HG03139 (cell line): ENCODE measurements around the gene ELP2.
"Not testable (repeated sequence)": the region's sequence is repeated elsewhere in the genome, so short reads cannot be mapped to it uniquely, and the experiment has no call there.

Source experiments
- ATAC-seq: cut with Tn5 transposase; IDR thresholded peaks from one replicate; pipeline ENCODE4 v1.9.1; 2021; ENCODE audit not compliant: unreplicated experiment

The ELP2 gene

DNA sequence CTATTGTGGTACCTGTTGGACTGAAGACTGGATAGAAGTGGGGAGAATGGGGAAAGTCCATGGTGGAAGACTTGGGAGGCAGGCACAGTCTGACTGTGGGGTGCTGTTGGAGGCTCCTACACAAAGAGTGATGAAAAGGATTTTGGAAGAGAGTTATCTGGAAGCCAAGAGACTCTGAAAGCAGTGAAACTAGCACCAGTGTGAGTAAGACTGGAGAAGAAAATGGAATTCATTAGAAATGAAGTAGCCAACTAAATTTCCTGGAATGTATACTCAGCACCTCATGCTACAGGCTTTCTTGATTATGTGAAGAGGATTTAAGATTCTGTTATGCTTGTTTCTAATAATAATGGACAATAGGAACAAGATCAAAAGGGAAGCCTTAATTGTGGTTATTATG is 27.7 kb downstream of the ELP2 start:
- no peak for ATAC-seq

DNA sequence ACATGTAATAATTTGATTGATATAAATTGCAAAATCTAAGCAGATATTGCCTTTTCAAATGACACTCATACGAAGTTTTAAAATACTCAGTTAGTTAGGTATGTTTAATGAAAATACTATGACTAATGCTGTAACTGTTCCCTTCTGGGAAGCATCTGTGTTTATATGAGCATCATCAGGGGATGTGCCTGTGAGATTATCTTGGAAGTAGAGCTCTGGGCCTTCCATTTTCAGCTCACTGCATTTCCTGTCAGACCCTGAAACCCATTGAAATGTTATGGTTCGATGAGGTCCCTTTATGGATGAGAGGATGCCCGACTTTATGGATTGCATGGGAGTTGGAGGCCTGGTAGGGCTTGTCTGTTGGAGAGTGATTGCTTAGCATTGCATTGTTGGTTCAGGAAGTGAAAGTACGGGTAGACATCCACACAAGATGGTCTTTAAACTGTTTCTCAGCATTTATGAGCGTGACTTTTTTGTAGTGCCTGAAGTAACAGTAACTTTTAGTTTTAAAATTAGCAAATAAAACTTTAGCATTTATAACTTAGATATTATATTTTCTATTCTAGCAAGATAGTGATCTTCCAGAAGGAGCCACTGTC is 28.7 kb downstream of the ELP2 start:
- no peak for ATAC-seq

DNA sequence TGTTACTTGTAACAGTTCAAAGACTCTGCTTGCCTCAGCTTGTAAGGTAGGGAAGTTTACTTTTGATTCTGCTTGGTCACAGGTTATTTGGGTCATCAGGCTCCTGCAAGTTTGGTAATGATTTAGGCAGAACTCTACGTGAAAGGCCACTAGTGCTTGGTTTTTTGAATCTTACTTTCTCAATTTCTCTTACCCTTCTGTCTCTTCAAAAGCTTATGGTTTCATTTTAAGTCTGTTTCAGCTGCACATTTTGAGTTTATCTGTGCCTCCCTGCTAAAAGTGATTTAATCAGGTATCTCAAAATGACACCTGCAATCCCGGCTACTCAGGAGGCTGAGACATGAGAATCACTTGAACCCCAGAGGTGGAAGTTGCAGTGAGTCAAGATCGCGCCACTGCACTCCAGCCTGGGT is 31.3 kb downstream of the ELP2 start:
- no peak for ATAC-seq

DNA sequence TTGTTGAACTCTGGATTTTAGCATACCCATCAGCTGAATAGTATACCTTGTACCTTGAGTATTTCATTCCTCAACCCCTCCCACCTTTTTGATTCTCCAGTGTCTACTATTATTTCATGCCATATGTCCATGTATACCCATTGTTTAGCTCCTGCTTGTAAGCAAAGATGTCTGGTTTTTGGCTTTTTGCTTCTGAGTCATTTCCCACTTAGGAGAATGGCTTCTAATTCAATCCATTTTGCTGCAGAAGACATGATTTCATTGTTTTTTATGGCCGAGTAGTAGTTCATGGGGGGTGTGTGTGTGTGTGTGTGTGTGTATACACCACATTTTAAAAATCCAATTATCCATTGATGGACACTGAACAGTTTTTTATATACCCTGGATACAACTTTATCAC is 33.3 kb downstream of the ELP2 start:
- no peak for ATAC-seq

DNA sequence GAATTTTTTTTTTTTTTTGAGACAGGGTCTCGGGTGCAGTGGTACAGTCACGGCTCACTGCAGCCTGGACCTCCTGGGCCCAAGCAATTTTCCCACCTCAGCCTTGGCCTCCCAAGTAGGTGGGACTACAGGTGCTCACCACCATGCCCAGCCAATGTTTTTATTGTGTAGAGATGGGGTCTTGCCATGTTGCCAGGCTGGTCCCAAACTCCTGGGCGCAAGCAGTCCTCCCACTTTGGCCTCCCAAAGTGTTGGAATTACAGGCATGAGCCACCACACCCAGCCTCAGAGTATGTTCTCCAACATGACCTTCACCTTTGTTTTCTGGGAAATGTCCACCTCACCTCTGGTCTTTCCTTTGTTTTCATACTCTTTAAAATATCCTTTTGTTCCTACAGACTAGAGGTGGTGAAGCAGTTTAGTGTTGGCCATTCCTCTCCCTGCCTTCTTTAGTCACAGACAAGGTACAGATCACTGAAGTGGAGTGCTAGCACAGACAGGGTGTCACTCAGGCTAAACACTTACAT is 38.1 kb downstream of the ELP2 start:
- ATAC-seq, result no peak

DNA sequence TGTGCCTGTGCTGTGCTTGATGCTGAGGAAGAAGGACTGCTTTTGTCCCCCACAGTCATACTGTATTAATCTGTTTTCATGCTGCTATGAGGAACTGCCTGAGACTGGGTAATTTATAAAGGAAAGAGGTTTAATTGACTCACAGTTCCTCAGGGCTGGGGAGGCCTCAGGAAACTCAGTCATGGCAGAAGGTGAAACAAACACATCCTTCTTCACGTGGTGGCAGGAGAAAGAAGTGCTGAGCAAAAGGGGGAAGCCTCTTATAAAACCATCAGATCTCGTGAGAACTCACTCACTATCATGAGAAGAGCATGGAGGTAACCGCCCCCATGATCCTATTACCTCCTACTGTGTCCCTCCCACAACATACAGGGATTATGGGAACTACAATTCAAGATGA is 38.6 kb downstream of the ELP2 start:
- ATAC-seq, result not testable (repeated sequence)

DNA sequence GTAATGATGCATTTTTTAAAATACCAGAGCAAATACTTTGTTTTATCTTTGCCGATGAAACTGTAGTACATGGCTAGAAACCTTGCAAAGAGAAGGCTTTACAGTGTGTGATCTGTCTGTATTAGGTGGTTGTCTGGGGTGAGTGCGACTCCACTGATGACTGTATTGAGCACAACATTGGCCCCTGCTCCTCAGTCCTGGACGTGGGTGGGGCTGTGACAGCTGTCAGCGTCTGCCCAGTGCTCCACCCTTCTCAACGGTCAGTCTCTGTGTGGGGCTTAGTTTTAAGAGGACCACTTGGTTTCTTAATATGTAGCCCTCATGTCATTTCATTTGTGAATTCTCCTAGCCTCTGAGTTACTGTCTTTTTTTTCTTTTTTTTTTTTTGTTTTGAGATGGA is 40.2 kb downstream of the ELP2 start:
- ATAC-seq, result no peak

DNA sequence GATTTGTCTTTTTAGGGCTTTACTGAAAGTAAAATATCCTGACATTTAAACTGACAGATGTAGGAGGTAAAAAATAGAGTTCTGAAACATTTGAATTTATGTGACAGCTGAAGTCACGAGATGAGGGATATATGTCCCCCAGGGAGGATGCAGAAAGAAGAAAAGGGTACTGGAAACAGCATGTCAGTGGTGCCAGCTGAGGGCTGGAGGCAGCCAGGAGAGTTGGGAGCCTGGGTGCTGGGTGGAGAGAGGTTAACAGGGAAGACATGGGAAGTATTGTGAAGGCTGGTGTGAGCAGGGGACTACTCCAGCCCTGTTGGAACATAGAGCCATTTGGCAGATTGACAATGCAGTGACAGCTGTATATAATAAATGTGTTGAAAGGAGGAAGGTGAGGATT is 45.8 kb downstream of the ELP2 start:
- no peak for ATAC-seq

DNA sequence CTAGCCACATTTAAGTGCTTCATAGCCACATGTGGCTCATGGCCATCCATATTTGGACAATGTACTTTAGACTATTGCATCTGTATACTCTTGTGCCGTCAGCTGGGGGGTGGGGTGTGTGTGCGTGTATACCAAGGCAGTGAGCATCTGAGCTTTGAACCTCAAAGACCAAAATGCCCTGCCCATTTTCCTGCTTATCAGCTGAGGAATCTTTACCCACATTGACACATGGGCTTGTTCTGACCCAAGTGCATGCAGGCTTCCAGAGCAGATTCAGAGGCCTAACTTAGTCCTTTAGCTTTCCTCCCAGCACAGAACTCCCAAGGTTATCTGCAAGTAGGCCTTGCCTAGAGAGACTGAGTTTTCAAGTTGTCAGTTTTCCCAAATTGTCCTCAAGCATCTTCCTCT is 46.5 kb downstream of the ELP2 start:
- ATAC-seq, result no peak

DNA sequence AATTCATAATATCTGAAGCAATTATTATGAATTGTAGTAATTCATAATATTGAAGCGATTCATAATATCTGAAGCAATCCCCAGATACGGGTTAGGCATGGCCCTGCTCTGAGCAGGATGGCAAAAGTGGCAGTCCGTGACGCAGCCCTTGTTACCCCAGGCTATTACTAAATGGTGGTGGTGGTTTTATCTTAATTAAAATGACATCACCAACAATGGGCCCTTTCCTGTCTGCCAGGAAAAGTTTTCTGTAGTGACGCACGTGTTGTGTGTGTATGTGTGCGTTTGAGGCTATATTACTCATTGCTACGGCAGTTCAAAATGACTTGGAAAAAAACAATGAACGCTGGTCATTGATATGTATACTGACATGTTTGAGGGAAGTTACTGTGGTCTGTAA is 47.0 kb downstream of the ELP2 start:
- ATAC-seq, result no peak

DNA sequence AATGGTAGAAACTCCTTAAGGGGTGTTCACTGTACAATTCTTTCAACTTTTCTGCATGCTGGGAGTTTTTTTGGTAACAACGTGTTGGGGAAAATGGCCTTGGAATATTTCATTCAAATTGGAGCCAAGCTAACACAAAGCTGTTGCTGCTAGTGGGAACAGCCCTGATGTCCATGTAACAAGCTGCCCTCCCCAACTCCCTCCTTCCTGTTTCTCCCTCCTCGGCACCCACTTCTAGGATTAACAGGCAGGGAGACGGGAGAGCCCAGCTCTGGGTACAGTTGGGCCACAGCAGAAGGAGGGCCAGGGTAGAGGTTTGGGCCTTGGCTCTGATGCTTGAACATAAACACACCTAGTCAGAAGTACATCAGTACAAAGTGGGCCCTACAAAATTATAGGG is 48.2 kb downstream of the ELP2 start:
- no peak for ATAC-seq

DNA sequence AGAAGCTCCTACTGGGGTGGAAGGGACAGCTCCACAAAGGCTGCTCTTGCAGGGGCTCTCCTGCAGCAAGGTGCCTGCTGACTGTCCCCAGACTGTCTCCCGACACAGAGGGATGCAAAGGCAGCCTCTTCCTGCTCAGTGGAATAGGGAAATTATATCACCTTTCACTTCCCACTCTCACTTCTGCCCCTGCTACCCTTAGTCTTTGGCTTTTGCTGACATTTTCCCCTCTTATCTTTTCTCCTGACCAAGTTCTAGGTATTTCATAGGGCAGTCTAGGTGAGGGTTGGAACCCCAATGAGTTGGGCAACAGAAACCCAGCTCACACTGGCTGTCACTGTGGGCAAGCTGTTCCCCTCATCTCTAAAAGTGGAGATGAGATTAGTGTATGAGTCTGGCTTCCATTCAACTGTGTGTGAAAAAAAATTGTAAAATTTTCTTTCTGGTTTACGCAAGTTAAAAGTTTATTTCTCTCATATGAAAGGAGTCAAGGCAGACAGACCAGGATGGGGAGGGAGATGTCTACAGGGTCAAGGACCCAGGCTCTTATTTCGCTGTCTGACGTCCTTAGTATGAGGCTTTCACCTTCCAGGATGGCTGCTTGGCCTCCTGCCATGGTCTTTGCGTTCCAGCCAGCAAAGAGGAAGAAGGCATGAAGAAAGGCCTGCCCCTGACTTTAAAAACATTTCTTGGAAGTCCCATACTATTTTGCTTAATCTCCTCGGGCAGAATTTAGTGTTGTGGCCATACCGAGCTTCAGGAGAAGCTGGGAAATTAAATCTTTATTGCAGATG is 50.1 kb downstream of the ELP2 start:
- ATAC-seq, result no peak

DNA sequence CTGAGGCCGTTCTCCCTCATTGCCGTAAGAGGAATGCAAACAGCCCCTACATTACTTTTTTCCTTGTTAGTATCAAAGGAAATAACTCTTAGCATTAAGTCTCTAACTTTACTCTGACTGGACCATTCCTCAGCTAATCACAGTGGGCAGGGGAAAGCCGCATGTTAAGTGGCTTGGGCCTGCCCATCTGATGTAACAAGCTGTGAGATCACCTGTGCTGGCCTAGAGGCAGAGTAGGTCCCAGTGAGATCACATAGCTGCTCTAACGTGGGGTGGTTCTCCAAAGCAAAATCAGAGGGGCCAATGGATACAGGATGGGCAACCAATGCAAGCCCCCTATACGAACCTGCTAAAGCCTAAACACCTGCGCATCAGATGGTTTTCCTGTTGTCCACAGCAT is 51.7 kb downstream of the ELP2 start:
- no peak for ATAC-seq

DNA sequence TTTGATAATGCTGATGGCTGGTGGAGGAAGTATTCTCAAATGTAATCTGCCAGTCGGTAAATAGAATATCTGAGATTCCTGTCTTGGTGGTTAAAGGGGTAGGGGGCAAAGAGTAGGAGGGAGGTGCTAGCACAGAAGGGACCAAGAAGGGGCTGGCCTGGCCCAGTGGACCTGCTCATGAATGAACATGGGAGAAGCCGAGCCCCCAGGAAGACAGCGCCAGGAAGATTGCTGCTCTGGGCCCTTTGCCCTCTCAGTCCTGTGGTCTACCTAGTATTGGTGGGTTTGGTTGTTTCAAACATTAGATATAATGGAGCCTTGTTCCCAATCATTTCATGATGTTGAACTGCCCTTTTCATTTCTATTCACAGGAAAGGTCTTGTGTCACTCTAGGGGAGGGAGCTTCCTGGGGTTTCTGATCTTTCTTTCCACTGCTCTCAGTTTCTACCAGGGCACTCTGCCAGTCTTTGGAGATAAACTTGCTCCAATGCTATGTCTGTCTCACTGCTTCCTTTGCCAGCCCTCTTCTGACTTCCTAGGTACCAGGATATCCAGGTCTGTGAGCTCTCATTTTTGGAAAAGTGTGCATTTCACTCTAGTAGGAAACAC is 52.3 kb downstream of the ELP2 start:
- no peak for ATAC-seq

DNA sequence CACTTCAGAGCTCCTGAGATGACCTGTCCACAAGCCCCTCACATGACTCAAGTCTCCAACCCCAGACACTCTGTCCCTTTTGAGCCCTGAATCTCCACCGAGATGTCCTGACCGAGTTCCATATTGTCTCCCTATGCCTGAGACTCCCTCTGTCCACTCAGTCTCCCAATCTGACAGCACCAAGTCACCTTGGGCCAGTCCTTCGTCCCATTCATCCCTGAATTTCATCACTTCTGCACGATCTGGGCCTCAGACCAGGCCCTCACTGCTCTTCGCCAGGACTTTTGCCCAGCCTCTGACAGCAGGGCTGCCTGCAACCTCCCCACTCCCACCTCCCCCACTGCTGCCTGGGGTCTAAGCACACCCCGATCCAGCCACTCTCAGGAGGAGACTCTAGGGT is 53.3 kb downstream of the ELP2 start:
- ATAC-seq, result no peak

DNA sequence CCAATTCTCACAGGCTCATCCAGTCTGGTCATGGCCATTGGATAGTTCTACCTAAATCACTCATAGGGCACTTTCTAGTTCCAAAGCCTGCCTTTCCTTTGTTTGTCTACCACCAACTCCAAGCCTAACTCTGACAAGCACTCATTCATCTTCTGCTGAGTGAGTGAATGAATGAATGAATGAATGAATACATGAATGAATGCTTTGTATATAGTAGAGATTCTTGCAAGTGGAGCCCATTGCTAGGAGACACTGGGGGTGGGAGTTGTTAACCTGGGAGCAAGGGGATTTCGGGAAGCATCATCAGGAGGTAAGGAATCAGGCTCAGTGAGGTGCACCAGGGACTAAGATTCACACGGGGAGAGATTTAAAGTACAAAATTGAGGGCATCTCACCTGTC is 54.3 kb downstream of the ELP2 start:
- no peak for ATAC-seq

DNA sequence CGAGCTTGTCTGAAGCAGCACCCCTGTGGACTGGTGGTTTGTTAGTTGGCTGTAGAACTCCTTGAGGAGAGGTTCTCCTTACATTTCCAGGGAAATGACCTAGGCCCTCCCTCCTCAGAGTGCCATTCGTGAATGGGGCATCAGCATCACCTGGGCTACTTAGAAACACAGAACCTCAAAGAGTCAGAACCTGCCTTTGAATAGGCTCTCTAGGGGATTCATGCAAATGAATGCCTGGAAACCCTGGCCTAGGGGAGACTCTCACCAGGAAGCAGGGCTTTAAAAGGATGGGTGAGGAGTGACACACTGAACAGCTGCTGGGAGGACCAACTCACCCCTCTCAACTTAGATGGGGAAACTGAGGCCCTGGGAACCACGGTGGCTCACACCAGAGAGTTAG is 55.5 kb downstream of the ELP2 start:
- no peak for ATAC-seq

DNA sequence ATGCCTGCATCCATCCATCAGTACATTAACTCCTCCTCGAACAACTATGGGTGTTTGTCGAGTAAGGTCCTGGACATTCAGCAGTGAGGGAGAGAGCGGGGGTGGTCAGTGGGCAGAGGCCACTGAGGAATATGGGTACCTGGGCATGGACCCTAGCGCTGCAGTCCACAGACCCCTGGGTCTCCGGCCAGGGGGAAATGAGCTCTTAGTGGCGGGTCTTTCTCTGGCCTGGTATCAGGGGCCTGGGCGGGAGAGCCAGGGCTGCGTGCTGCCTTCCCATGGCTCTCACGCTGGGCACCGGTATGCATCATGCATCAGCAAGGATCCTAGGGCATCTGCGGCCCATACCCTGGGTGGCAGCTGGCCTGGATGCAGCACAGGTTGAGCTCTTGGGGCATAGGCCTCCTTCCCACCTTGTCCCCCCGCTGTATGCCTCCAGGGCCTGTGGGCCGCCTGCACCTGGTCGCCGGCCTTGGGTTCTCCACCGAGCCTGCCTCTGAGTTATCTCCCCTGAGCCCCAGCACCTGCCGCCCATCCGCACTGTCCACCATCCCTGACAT is 56.3 kb downstream of the ELP2 start:
- no peak for ATAC-seq

DNA sequence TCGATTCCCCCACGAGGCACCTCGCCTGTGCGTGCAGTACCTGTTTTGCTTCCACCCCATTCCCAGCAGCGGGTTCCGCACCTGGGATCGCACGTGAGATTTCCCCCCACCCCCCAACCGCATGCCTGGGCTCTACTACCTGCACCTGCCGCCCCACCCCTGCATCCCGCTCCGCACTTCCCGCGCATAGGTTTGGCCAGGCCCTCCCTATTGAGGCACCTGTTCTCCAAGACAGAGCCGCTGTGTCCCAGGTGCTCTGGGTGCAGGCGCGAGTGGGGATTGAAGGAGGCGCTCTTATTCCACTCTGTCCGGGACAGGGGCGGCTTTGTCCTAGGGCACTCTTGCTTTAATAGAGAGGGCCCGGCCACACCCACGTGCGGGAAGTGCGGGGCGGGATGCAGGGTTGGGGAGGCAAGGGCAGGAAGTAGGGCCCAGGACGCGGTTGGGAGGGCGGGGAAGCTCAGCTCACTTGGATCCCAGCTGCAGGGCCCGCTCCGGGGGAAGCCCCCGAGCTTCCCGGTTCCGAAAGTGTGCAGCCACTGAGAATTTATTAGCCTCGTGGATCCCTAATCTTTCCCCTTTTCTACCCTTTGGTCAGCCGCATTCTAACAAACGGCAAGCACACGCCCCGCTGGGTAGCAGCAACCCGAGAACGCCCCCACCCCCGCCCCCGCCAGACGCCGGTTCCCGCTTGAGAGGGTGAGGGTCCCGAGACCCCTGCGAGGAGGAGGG is 56.9 kb downstream of the ELP2 start:
- ATAC-seq, result no peak

DNA sequence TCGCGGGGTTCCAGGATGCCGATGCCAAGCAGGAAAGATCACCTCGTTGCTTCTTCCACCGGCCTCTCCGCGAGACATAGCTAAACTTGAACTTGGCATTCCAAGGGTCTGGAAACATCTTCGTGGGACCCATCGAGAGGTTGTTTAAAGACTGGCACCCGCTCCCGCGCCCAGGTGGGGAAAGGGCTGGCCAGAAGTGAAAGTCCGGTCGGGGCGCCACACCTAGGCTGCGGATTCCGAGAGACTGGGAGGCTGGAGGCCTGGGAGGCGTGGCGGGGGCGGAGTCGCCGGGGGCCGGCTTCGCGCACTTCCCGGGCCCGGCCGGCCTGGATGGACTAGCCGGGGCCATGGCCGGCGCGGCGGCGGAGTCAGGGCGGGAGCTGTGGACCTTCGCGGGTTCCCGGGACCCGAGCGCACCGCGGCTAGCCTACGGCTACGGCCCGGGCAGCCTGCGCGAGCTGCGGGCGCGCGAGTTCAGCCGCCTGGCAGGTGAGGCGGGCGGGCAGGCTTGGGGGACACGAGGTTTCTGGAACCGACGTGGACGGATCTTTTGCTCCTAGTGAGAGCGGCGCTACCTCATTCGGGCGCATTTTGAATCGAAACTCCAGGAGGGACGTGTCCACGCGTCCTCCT is 57.6 kb downstream of the ELP2 start, which contains the start of gene MOCOS:
Gene MOCOS (plus strand): TSS at position 305 of the 633 bp plus-strand sequence. CDS start 43 bp downstream, at position 348.
- peak; percentile 65 for ATAC-seq
